ENCODE results near the gene SHISAL1.

- TF ChIP-seq EZH2phosphoT487 (IDR thresholded peaks at IDR 0.05; ENCODE audit: borderline replicate concordance, low read length) (no peak), CTCF (conservative IDR thresholded peaks at IDR 0.05; ENCODE audit: low read depth, low read length) (no peak), EZH2 (IDR thresholded peaks at IDR 0.05; ENCODE audit: low read length, unreplicated experiment) (no peak)
Measured at GRCh38 chr22:44289414-44290171, 23.2 kb downstream of the SHISAL1 start.

Measured in PC-3 (cell line).